GOT3 (cell line): ENCODE data around the gene LRRC4B.
"Not testable (repeated sequence)": the region's sequence is repeated elsewhere in the genome, so short reads cannot be mapped to it uniquely, and the experiment has no call there.

Experiments
- DNase-seq: peaks from one replicate; lab custom pipeline; 2025; ENCODE audit warnings: mixed read lengths; lab: John Stamatoyannopoulos, UW

Gene LRRC4B

DNA sequence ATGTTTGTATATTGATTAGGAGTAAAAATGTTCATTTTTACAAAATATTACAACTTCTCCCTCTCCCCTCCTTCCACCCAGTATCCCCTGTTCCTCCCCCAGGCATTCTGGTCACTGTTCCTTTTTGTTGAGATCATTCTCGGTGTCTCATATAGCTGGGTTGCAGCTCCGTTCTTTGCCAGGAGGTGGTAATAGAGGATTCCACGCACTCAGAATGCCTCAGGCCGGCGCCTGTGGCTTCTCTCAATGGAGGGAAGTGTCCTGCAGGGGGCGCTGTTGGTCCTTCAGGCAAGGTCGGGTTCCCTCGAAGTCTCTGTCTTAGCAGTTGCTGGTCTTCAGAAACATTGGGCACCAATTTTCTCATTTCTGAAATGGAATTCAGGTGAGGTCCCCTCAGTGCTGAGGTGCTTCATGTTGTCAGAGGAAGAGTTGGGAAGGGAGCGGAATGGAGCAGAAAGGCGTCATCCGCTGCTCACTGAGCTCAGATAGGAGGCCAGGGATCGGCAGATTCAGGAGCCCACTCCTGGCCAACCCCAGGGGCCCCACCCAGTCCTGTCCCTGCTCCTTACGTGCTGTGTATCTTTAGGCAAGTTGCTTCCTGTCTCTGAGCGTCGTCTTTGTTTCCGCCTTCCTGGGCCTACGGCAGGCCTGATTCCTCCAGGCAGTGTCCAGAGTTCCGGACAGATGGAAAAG, 81.3 kb downstream of the LRRC4B start:
- no peak for DNase-seq

DNA sequence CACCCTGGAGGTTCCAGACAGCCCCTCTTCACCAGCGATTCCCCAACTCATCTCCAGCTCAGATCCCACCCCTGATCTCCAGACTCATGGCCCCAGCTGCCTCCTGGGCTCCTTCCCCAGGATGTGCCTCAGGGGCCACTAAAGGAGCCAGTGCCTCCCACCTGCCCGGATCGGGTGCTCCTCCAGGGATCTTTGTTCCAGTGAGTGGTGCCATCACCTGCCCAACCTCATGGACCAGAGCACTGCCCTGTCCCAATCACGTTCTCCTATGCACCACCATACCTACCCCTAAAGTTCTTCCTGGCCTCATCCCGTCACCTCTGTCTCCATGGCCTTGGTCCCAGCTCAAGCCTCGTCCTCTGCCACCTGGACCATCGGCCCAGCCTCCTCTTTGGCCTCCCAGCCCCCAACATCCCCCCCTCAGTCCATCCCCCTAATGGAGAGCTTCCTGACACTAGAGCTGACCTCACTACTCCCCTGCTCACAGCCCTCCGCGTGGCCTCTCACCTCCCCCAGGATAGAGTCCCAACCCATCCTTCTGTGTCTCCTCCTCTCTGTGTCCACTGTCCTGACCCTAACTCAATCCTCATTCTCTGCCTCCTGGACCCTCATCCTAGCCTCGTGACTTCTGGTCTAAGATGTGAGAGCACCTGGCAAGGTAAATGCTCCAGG, 82.8 kb downstream of the LRRC4B start:
- DNase-seq: no peak

DNA sequence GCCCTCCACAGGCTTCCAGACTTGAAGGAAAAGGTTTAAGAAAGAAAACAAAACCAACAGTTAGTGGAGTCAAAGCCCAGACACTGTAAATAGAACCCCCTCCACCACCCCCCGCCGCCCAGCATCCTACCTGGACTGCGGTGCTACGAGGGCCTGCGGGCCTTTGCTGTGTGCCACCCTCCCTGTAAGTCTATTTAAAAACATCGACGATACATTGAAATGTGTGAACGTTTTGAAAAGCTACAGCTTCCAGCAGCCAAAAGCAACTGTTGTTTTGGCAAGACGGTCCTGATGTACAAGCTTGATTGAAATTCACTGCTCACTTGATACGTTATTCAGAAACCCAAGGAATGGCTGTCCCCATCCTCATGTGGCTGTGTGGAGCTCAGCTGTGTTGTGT, 85.3 kb downstream of the LRRC4B start:
- DNase-seq: no peak

DNA sequence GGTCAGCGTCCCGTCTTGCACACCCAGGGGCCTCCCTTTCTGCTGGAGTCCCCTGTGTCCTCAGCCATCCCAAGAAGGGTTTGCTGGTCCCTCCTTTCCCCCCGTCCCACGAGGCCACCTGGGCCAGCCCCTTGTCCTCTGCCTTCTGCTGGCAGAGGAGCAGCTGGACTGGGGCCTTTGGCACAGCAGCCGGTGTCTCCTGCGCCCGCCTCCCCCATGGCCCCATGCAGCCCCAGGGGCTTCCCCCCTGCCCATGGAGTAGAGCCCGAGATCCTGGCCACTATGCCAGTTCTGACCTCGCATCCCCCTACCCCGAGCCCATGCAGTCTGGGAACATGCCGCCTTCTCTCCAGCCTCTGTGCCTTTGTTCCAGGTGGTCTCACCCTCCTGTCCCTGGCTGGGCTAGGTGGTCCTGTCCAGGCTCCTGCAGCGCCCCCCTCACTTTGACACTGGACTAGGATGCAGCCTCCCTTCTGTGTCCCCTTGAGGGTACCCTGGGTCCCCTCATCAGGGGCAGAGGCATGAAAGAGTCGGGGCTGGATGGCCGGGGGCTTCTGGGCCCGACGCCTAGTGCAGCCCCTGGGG, 85.9 kb downstream of the LRRC4B start:
- DNase-seq: no peak

DNA sequence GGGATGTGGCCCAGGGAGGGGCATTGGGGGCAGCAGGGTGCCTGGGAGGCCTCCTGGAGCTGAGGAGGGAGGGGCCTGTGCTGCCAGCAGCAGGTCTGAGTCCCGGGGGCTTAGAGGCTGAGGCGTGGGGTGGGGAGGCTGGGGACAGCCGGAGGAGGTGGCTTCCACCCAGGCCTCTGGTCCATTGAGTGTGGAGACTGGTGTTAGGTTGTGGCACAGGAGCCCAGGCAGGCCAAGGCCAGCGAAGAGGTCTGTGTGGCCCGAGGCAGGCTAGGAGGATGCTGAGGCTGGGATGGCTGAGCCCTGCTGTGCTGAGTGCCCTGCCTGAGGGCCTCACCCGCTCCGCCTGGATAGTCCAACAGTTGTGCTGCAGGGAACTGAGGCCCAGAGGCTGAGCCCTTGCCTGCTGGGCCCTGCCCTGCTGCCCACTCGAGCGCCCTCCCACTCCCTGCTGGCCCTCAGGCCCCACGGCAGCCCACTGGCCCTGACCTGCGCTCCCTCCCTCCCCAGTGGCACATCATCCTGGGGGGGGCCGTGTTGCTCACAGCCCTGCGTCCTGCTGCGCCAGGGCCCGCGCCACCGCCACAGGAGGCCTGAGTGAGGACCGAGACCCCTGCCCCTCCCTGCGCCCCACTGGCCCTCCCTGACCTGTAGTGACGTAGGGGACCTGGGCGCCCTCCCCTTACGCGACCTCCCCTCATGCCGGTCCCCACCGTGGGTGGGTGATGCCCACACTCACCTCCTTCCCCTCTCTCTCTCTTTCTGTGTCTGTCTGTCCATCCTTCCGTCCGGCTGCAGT, 86.7 kb downstream of the LRRC4B start:
- DNase-seq: no peak

DNA sequence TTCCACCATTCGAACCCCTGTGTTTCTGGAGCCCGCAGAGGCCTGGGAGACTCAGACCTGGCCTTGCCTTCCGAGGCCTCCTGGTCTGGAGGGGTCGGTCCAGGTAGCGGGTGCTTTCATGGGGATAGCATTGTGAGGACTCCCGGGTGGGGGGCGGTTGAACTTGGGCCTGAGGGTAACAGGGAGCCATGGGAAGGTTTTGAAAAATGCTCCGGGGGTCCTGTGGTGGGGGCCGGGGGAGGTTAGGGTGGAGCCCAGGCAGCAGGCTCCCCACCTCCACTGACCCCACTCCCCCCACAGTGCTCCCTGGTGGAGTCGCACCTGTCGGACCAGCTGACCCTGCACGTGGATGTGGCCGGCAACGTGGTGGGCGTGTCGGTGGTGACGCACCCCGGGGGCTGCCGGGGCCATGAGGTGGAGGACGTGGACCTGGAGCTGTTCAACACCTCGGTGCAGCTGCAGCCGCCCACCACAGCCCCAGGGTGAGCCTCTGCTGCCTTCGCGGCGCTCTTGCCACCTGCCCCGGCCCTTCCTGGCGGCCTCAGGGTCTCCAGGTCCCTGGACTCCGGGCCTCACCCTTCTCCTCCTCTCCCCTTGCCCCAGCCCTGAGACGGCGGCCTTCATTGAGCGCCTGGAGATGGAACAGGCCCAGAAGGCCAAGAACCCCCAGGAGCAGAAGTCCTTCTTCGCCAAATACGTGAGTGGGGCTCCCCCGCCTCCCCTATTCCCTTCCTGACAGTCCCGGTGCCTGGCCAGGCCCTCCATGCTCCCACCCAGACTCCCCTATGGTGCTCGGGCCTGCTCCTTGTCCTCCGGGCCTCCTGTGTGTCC, 87.7 kb downstream of the LRRC4B start:
- no peak for DNase-seq

DNA sequence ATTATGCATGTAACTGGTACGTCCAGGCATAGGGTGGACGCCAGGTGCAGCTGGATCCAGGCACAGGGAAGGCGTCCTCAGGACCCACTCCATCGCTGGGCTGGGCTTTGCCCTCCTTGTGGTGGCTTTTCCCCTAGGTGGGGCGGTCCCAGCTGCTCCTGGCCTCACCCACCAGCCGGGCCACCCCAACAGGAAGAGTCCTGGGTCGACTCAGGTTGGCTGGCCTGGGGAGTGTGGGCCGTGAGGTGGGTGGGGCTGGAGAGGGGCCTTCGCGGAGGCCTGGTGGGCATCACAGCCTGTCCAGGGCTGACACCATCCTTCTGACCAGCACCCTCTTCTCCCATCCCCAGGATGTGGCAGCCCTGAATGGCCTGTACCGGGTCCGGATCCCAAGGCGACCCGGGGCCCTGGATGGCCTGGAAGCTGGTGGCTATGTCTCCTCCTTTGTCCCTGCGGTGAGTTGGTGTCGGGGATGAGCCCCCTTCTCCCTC, 88.4 kb downstream of the LRRC4B start:
- no peak for DNase-seq

DNA sequence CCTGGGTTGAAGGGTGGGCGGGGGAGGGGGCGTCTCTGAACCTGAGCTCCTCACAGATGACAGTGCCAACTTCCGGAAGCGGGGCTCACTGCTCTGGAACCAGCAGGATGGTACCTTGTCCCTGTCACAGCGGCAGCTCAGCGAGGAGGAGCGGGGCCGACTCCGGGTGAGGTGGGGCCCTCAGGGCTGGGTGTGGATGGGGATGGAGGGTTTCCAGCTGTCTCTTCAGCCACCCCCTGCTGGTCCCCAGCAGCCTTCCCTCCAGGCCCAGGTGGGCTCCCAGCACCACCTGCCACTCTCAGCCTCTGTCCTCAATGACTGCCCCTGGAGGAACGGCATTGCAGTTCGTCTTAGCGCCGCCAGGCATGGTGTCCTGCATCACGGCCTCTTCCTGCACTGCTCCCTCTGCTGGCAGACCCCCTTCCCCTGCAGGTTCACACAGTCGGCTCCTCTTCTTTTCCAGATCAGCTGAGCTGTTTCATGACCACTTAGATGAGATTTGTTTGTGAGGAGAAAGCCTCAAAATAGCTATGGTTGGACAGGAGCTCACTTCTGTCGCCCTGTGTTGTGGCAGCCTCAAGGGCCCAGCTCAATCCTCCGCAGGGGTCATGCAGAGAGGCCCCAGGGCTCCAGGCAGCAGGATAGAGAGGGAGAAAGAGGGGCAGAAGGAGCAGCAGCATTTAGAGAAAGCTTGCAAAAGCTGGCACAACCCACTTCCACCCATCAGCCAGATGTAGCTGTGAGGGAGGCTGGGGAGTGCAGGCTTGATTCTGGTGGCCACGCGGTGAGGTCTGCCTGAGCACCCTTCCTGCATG, 89.1 kb downstream of the LRRC4B start:
- DNase-seq: no peak

DNA sequence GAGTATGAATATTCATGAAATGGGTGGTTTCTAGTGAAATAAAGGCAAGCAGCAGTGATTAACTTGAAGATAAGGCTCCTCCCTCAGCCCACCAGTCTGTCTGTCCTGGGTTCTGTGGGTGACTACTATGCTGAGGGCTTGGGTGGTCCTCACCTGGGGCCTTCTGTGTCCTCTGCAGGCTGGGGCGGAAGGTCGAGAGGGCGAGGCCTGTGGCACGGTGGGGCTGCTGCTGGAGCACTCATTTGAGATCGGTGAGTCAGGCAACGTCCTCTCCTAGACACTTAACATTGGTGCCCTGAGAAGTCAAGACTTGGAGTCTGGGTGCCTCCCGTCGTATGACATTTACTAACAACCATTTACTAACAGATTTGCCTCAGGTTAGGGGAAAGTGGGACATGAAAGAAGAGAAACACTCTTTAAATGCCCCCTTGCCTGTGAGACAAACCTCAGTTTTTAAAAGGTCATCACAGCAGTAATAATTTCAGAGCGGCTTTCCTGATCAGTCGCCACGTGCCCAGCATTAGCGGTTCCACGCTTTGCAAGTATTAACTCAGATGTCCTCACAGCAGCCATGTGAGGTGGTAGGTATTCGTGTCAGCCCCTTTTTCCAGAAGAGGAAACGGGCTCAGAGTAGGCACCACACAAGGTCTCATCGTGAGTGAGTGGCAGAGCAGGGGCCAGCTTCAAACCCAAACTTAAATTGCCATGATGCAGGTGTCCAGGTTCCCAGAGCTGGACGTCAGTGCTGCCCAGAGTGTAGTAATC, 90.3 kb downstream of the LRRC4B start:
- no peak for DNase-seq

DNA sequence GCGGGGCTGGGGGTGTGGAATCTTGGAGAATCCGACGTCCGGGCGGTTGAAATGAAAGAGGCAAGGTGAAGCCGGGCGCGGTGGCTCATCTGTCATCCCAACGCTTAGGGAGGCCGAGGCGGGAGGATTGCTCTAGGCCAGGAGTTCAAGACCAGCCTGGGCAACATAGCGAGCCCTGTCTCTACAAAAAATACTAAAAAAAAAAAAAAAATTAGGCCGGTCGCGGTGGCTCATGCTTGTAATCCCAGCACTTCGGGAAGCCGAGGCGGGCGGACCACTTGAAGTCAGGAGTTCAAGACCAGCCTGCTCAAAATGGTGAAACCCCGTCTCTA, 91.4 kb downstream of the LRRC4B start:
- DNase-seq: no peak

DNA sequence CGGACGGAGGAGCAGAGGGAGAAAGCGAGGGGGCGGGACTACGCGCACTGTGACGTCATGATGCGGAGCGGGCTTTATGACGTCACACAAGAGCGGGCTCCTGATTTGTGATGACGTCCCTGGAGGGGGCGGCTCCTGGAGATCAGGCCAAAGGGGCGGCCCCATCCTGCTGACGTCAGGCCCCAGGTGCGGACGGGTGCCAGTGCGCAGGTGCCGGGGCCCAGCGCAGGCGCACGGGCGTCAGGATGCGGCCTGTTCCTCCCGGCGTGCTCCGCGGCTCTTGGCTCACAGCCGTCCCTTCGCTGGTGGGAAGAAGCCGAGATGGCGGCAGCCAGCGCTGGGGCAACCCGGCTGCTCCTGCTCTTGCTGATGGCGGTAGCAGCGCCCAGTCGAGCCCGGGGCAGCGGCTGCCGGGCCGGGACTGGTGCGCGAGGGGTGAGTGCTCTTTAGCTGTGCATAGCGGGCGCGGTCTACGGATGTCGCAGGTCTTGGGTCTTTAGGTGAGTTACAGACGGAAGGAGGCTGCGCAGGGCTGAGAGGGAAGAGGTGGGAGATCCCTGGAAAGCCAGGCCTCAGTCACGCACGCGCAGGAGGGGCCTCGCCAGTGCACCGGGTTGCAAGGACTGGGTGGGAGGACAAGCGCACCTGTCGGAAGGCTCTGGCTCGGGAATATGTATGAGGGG, 91.9 kb downstream of the LRRC4B start, which contains the start of the genes EMC10 and GARIN5A:
Gene EMC10, plus strand, starts transcription at position 284 of the 683 bp plus-strand sequence. Its CDS starts 38 bp downstream, at position 322.
Gene GARIN5A, minus strand, starts transcription at position 625 of the 683 bp plus-strand sequence. Its CDS starts 460 bp downstream, at position 165.
- peak; percentile 25 for DNase-seq

DNA sequence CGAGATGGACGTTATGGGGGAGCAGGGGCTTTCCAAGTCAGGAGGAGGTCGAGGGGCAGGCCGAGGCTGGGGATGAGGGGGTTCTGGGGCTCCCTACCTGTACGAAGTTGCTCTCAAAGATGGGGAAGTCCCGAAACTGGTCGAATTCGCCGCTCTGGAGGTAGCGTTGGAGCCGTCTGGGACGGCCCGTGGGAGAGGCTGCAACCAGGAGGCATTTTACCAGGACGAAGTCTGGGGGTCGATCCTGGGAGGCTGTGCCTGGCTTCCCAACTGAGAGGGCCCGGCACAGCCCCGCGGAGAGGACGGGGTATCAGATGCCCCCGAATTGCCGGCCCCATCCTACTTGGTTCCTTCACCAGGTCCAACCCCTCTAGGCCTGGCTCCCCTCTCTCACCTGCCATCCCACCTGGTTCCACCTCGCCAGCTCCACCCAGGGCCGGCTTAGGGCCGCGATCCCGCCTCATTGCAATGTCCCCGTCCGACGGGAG, 92.5 kb downstream of the LRRC4B start:
- no peak for DNase-seq

DNA sequence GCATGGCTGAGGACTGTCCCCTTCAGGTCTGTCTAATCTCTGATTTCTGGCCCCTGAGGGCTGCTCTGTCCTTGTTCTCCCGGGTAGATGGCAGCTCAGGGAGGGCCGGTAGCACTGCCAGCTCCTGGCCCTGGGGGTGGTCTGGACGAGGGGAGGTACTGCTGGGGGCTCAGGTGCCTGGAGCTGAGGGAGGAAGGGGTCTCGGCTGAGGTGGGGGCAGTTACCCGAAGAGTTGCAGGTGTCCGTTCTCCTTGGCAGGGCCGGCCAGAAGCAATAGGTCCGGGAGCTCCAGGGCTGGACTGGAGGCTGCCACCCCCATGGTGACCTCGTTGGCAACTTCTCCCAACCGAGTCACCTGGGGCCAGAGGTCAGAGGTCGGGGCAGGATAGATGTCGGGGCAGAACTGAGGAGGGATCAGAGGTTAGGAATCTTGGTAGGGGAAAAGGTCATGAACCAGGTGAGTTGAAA, 93.1 kb downstream of the LRRC4B start:
- no peak for DNase-seq

DNA sequence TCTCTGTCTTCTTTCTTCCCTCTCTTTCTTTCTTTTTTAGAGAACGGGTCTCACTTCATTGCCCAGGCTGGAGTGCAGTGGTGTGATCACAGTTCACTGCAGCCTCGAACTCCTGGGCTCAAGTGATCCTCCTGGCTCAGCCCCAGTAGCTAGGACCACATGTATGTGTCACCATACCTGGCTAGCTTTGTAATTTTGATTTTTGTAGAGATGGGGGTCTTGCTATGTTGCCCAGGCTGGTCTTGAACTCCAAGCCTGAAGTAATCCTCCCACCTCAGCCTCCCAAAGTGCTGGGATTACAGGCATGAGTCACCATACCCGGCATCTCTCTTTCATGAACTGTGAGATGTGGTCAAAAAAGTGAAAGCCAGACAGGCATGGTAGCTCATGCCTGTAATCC, 94.9 kb downstream of the LRRC4B start:
- not testable (repeated sequence) for DNase-seq

DNA sequence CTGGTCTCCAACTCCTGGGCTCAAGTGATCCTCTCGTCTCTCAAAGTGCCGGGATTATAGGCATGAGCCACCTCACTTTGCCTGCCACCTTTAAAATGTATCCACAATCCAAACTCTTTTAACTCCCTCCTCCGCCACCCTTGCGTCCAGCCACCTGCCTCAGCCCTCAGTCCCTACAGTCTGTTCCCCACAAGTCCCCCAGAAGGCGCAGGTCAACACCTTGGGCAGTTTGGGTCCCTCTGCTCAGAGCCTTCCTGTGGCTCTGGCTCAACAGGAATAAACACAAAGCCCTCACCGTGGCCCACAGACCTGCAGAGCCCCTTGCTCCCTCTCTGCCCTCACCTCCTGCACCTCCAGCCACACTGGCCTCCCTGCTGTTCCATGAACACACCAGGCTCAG, 99.4 kb downstream of the LRRC4B start:
- DNase-seq: no peak

DNA sequence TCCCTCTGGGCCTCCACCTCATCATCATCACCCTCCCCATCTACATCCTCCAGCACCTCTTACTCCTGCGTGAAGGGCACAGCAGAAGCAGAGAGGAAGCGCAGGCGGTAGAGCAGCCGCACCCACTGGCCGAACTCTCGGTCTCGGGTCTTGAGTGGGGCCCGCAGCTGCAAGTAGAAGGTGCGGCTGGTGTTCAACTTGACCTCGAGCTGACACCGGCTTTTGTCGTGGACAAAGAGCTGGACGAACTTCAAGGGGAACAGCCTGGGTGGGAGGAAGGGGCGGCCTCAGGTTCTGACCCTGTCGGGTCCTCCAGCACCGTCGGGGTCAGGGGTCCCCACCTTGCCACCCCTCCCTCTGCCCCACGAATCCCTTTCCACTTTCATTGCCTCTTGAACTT, 100.7 kb downstream of the LRRC4B start:
- DNase-seq: no peak
